RKO (cell line): Measurements from ENCODE around the gene COL5A1.
"Not testable (repeated sequence)": the region's sequence is repeated elsewhere in the genome, so short reads cannot be mapped to it uniquely, and the experiment has no call there.

Experiments
- DNase-seq: peaks from one replicate; pipeline ENCODE4 v3.0.0-alpha.2; 2016; ENCODE audit warnings: low spot score

The COL5A1 gene

GRCh38 chr9:134690946-134691694, 49.5 kb downstream of the COL5A1 start:
- no peak for DNase-seq

- no peak for DNase-seq
Observed at GRCh38 chr9:134691695-134692572, 50.3 kb downstream of the COL5A1 start.

GRCh38 chr9:134692573-134692860, 50.9 kb downstream of the COL5A1 start:
- no peak for DNase-seq

GRCh38 chr9:134693011-134693410, 51.4 kb downstream of the COL5A1 start:
- no peak for DNase-seq

GRCh38 chr9:134693641-134694367, 52.2 kb downstream of the COL5A1 start:
- DNase-seq = no peak

- no peak for DNase-seq
Observed at GRCh38 chr9:134694368-134694665, 52.7 kb downstream of the COL5A1 start.

GRCh38 chr9:134694714-134695113, 53.1 kb downstream of the COL5A1 start:
- DNase-seq = no peak

GRCh38 chr9:134695144-134695543, 53.5 kb downstream of the COL5A1 start:
- DNase-seq = no peak

- no peak for DNase-seq
Observed at GRCh38 chr9:134696433-134696832, 54.8 kb downstream of the COL5A1 start.

GRCh38 chr9:134698111-134698510, 56.5 kb downstream of the COL5A1 start:
- no peak for DNase-seq

- DNase-seq = peak; percentile 68
Observed at GRCh38 chr9:134698587-134699342, 57.2 kb downstream of the COL5A1 start.

- no peak for DNase-seq
Observed at GRCh38 chr9:134699343-134699740, 57.7 kb downstream of the COL5A1 start.

GRCh38 chr9:134700636-134701350, 59.2 kb downstream of the COL5A1 start:
- DNase-seq = no peak

- DNase-seq = no peak
Observed at GRCh38 chr9:134701581-134702259, 60.1 kb downstream of the COL5A1 start.

GRCh38 chr9:134702291-134702690, 60.7 kb downstream of the COL5A1 start:
- DNase-seq = no peak

GRCh38 chr9:134703730-134704114, 62.1 kb downstream of the COL5A1 start:
- DNase-seq = not testable (repeated sequence)

GRCh38 chr9:134704498-134704897, 62.9 kb downstream of the COL5A1 start:
- no peak for DNase-seq

GRCh38 chr9:134705786-134706185, 64.2 kb downstream of the COL5A1 start:
- DNase-seq = no peak

- DNase-seq = no peak
Observed at GRCh38 chr9:134706522-134706921, 64.9 kb downstream of the COL5A1 start.

- DNase-seq = no peak
Observed at GRCh38 chr9:134707031-134707680, 65.6 kb downstream of the COL5A1 start.
